GM19328 (cell line): Measurements from ENCODE around the gene C1QTNF9.
"Not testable (repeated sequence)": the region's sequence is repeated elsewhere in the genome, so short reads cannot be mapped to it uniquely, and the experiment has no call there.

ENCODE experiments used
- ATAC-seq: cut with Tn5 transposase; IDR thresholded peaks from one replicate; pipeline ENCODE4 v1.9.1; 2021; ENCODE audit warnings: mild to moderate bottlenecking, moderate library complexity; ENCODE audit not compliant: unreplicated experiment

C1QTNF9 gene, protein sequence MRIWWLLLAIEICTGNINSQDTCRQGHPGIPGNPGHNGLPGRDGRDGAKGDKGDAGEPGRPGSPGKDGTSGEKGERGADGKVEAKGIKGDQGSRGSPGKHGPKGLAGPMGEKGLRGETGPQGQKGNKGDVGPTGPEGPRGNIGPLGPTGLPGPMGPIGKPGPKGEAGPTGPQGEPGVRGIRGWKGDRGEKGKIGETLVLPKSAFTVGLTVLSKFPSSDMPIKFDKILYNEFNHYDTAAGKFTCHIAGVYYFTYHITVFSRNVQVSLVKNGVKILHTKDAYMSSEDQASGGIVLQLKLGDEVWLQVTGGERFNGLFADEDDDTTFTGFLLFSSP

GRCh38 chr13:24309300-24309699 lies at the start of gene C1QTNF9:
TSS of gene C1QTNF9 (plus strand) at chr13:24309580. CDS start at chr13:24316004, 6,424 bp downstream.
- ATAC-seq, result not testable (repeated sequence)

DNA sequence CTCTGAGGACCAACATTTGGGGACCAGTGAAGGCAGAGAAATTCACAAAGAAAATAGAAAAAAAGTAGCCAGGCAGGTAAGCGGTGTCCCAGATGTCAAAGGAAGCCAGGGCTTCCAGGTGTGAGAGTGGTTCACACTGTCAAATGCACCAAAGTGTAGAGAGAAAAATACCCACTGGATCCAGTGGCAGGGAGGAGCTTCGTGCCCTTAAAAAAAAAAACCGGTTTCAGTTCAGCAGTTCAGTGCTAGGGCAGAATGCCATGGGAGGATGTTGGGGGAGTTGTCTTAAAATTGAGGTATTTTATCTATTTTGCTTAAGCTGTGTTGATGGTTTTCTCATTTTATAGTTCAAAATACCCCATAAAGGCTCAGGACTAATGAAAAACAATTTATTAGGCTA lies 47.8 kb upstream of the C1QTNF9 start:
- no peak for ATAC-seq

GRCh38 chr13:24263632-24264031 lies 45.7 kb upstream of the C1QTNF9 start:
- no peak for ATAC-seq

GRCh38 chr13:24264976-24265375 lies 44.4 kb upstream of the C1QTNF9 start:
- ATAC-seq, result peak; percentile 68

DNA sequence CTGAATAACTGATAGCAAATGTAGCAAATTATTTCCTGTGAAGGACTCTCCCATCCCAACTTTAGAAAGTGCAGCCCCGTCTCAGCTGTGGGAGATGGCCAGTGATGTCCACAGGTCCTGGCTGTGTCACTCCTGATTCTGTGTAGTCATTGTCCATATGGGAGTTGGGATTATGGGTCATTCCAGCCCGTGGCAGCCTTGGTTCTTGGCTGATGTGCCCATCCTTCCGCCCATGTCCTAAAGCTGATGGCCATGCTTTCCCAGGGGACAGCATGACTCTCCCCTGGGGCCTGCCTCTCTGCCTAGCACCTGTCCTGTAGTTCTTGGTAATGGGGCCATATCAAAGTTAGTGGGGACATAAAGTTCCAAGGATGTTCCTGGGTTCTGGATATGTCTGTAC lies 43.9 kb upstream of the C1QTNF9 start:
- no peak for ATAC-seq

- ATAC-seq, result no peak
Measured at GRCh38 chr13:24267274-24267673, 42.1 kb upstream of the C1QTNF9 start.

GRCh38 chr13:24267801-24268200 lies 41.6 kb upstream of the C1QTNF9 start:
- no peak for ATAC-seq

DNA sequence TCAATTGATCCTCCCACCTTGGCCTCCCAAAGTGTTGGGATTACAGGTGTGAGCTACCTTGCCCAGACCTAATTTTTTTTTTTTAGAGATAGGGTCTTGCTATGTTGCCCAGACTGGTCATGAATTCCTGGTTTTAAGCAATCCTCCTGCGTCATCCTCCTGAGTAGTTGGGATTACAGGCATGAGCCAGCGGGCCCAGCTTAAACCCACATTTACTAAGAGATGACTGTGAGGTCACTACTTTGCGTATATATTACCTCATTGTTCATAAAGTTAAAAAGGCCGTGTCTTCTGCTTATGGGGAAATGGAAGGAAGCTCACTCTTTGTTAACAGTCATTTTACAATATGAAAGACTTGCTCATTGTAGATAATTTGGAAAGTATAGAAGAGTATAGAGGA lies 39.6 kb upstream of the C1QTNF9 start:
- no peak for ATAC-seq

DNA sequence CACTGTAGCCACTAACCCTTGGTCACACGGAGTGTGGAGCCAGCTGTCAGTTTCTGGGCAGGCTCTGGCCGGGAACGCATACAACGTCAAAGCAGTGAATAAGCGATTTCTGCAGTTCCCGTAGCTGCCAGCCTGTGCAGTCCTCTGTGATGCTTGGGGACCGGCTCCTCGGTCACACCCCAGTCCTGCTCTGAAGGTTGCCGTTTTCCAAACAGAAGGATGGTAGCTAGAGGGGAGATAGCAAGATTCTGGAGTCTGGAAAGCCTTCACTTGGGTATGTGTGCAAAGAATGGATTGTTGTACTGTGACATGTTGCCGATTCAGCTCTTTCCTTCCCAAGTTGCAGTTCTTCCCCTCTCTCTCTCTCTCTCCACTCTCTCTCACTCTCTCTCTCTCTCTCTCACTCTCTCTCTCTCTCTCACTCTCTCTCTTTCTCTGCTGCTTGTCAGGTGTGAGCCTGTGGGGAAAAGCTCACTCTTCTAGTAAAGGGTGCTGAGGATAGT lies 38.7 kb upstream of the C1QTNF9 start:
- ATAC-seq, result peak; percentile 43

DNA sequence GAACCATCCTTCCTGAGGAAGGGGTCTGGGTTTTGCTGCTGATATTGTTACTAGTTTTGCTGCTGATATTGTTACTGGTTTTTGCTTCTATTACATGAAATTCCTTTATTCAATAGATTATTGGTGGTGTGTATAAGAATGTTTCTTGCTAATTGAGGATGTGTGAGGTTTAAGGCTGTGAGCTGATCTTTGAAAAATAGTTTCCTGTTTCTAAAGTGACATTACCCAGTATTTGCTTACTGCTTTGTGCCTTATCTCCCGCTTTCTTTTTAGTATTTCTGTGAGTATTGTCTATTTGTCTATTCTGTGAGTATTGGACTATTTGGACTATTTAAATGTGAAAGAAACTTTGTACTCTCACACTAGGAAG lies 38.2 kb upstream of the C1QTNF9 start:
- no peak for ATAC-seq

- ATAC-seq, result peak; percentile 44
Measured at GRCh38 chr13:24271601-24272451, 37.6 kb upstream of the C1QTNF9 start.

DNA sequence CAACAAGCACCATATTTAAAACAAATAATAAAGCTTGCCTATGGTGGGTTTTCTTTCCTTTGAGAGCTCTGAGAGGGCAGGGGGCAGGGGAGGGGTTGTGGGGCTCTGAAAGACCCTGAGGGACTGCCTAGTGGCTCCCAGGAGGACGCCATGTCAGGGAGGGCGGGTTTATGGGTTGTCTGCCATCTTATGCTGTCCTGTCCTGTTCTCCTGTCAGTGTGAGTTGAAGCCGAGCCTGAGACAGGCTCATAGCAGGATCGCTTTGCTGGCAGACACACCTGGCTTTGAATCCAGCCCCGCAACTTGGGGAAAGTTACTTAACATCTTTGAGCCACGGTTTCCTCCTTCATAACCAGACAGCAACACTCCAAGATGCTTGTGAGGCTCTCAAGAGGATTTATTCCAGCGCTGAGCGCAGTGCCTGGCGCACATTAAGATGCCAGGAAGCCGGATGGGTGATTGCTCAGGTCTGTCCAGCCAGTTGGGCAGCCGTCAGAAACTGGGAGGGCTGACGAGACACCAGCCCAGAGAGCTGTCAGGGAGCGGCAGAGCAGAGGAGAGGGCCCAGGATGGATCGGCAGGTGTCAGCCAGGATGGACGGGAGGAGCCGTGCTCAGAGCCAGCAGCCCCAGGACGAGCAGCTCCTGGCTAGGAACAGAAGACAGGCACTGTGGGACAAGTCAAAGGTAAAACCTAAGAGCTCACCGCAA lies 36.8 kb upstream of the C1QTNF9 start:
- no peak for ATAC-seq

- ATAC-seq, result no peak
Measured at GRCh38 chr13:24273926-24274325, 35.5 kb upstream of the C1QTNF9 start.

DNA sequence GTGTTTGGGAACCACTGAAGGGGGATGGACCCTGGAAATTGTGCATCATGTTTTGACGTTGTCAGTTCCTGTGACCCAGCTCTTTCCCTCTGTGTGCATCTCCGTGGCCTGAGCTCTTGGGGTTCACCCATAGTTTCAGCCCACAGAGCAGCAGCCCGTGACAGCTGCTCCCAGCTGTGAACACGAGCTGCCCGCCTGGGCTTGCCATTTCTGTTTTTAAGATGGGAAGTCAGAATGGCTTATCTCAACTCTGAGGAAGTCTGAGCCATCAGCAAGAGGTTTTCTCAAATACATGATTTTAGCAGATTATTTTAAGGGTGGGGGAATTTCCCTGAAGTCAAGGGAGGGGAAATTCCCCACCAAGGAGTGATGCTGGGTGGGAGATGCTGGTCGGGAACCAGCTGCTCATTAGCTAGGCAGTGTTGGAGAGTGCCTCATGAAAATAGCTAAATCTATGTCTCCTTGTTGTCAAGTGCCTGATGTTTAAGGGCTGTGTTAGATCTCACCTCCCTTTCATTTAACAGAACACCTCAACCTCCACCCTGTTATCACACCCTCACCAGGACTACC lies 34.8 kb upstream of the C1QTNF9 start:
- peak; percentile 65 for ATAC-seq

- no peak for ATAC-seq
Measured at GRCh38 chr13:24275041-24275440, 34.3 kb upstream of the C1QTNF9 start.

DNA sequence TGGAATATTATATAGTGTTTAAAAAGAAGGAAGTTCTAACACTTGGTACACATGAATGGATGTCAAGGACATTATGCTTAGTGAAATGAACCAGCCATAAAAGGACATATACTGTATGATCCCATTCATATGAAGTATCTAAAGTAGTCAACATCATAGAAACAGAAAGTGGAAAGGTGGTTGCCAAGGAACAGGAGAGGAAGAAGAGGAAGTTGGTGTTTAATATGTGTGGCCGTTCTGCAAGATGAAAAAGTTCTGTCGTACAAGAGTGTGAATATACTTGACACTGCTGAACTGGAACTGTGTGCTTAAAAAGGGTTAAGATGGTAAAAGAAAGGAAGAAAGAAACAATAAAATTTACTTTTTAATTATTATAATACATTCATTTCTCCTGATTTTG lies 33.1 kb upstream of the C1QTNF9 start:
- no peak for ATAC-seq

GRCh38 chr13:24276861-24277260 lies 32.5 kb upstream of the C1QTNF9 start:
- no peak for ATAC-seq

DNA sequence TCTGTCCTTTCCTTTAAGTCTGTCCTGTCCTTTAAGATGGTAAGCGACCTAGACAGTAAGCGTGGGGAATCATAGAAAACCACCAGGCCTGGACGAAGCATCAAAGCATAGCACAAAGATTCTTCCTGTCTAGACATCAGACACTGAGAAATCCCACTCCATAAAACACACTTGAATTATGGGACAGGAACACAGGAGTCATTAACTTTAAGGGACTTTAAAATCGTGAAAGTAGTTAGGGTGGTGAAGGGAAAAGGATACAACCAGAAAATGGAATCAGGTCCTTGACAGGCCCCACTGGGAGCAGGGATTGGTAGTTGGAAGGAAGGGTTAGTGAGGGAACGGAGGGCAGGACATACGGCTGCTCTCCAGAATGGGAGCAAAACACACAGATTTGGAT lies 31.6 kb upstream of the C1QTNF9 start:
- ATAC-seq, result no peak

DNA sequence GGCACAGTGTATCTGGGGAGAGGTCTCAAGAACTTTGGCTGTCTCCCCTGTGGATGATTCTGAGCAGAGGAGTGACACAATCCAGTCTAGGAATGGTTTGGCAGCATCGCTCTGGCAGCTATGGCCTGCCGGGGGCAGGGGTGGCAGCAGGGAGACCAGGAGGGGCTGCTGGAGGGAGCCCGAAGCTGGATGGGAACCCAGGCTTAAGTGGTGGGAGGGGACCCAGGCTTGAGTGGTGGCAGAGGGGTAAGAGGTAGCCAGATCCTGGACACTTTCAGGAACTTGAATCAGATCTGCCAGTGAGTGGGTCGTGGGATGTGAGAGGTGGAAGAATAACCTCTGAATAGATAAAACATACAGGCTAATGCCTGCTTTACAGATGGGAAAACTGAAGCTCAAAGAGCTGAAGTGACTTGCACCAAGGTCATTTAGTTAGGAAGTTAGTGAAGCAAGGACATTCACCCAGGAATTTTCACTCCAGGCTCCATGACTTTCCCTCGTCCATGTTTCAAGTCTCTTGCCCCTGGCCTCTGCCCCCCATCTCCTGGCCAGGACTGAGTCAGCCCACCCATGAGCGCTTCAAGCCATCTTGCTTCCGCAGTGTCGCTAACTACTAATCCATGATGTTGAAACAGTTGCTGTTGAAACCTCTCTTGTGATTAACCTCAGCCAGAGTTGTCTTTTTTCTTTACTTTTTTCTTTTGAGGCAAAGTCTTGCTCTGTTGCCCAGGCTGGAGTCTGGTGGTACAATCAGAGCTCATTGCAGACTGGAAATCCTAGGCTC lies 29.9 kb upstream of the C1QTNF9 start:
- no peak for ATAC-seq

- no peak for ATAC-seq
Measured at GRCh38 chr13:24280720-24281119, 28.7 kb upstream of the C1QTNF9 start.
